ENCODE data around the gene HEATR9.

Gene HEATR9

GRCh38 chr17:35808962-35809854 lies 59.5 kb downstream of the HEATR9 start, which contains the start of gene TAF15:
TAF15 (plus strand) TSS chr17:35809484; CDS start chr17:35809570, 86 bp downstream.
- peak; percentile 98 for DNase-seq (ENCODE audit: low read depth, low spot score)

GRCh38 chr17:35808240-35808961 lies 60.3 kb downstream of the HEATR9 start:
- no peak for DNase-seq (ENCODE audit: low read depth, low spot score)

- no peak for DNase-seq (ENCODE audit: low read depth, low spot score)
Measured at GRCh38 chr17:35807371-35808144, 61.1 kb downstream of the HEATR9 start.

Measured in ELF-1 (cell line).